Posterior cingulate gyrus (tissue), 11 donors: ENCODE data around the gene PLCG1.
A peak's percentile ranks its signal among the peaks of the same experiment; 100 is the strongest.

Experiments used
- DNase-seq, 10 donors: peaks; one replicate each; pipeline versions ENCODE4 v3.0.0 to v3.0.0-alpha.2; 2020 to 2021; ENCODE audit warnings: mixed read lengths in 3 of 10
- intact Hi-C: fragments of 100-400 bp; cut with DNase I; formaldehyde crosslinking; loops from one replicate; pipeline ENCODE4 v1.15.1; 2023

Gene PLCG1

GRCh38 chr20:41198443-41198842 lies 61.1 kb downstream of the PLCG1 start:
- no peak for DNase-seq
- intact Hi-C loops: no loop called here

- intact Hi-C loops: no loop called here
- no peak for DNase-seq
Measured at GRCh38 chr20:41200446-41201202, 63.3 kb downstream of the PLCG1 start.

GRCh38 chr20:41201760-41202159 lies 64.4 kb downstream of the PLCG1 start:
- intact Hi-C loops: no loop called here

GRCh38 chr20:41202426-41202825 lies 65.1 kb downstream of the PLCG1 start:
- no peak for DNase-seq
- intact Hi-C loops: no loop called here

More at GRCh38 chr20:41201760-41202159, 64.4 kb downstream of the PLCG1 start:
- DNase-seq: no peak

- intact Hi-C loops: no loop called here
Measured at GRCh38 chr20:41203660-41204059, 66.3 kb downstream of the PLCG1 start.

GRCh38 chr20:41204304-41205265 lies 67.2 kb downstream of the PLCG1 start:
- peak in 4 of 10 donors; percentile 59 to 89 (median 64) for DNase-seq
- intact Hi-C loops: no loop called here

More at GRCh38 chr20:41203660-41204059, 66.3 kb downstream of the PLCG1 start:
- peak in 1 of 10 donors; percentile 74 for DNase-seq

- DNase-seq: peak in 8 of 10 donors; percentile 43 to 95 (median 59)
- intact Hi-C loops: no loop called here
Measured at GRCh38 chr20:41205313-41205712, 68.0 kb downstream of the PLCG1 start.

GRCh38 chr20:41213150-41213820 lies 75.9 kb downstream of the PLCG1 start:
- no peak for DNase-seq
- intact Hi-C loops: no loop called here

- intact Hi-C loops: no loop called here
- peak in 1 of 10 donors; percentile 80 for DNase-seq
Measured at GRCh38 chr20:41214202-41214601, 76.9 kb downstream of the PLCG1 start.

- intact Hi-C loops: no loop called here
- DNase-seq: no peak
Measured at GRCh38 chr20:41214666-41215065, 77.3 kb downstream of the PLCG1 start.

- DNase-seq: no peak
- intact Hi-C loops: no loop called here
Measured at GRCh38 chr20:41217422-41217821, 80.1 kb downstream of the PLCG1 start.

GRCh38 chr20:41218466-41218865 lies 81.1 kb downstream of the PLCG1 start:
- intact Hi-C loops: no loop called here
- no peak for DNase-seq

- DNase-seq: no peak
- intact Hi-C loops: no loop called here
Measured at GRCh38 chr20:41219824-41220223, 82.5 kb downstream of the PLCG1 start.

- intact Hi-C loops: no loop called here
- peak in 5 of 10 donors; percentile 47 to 92 (median 61) for DNase-seq
Measured at GRCh38 chr20:41221614-41222218, 84.4 kb downstream of the PLCG1 start.

- intact Hi-C loops: no loop called here
- peak in 1 of 10 donors; percentile 50 for DNase-seq
Measured at GRCh38 chr20:41222296-41222695, 85.0 kb downstream of the PLCG1 start.

- no peak for DNase-seq
- intact Hi-C loops: no loop called here
Measured at GRCh38 chr20:41222703-41223102, 85.4 kb downstream of the PLCG1 start.

- DNase-seq: no peak
- intact Hi-C loops: no loop called here
Measured at GRCh38 chr20:41223112-41223511, 85.8 kb downstream of the PLCG1 start.

GRCh38 chr20:41224281-41224680 lies 86.9 kb downstream of the PLCG1 start:
- DNase-seq: no peak
- intact Hi-C loops: no loop called here

GRCh38 chr20:41225091-41225490 lies 87.7 kb downstream of the PLCG1 start:
- intact Hi-C loops: no loop called here
- no peak for DNase-seq

GRCh38 chr20:41226426-41226825 lies 89.1 kb downstream of the PLCG1 start:
- intact Hi-C loops: no loop called here
- DNase-seq: no peak
